Loucy (cell line): ENCODE data around the gene SLC12A4.

ENCODE experiments used
- H2AFZ ChIP-seq: fragments of 200-600 bp; sonication (generic); 2 replicates; pipeline ENCODE4 v1.6.0; 2016; ENCODE audit warnings: antibody characterized with exemption, mild to moderate bottlenecking, low read length, moderate library complexity
- H3F3A ChIP-seq: fragments of 200-600 bp; 2 replicates; pipeline ENCODE4 v1.6.0; 2016; ENCODE audit warnings: antibody characterized with exemption, low read depth, mild to moderate bottlenecking
- H3K27me3 ChIP-seq: fragments of 200-600 bp; sonication (generic); 2 replicates; pipeline ENCODE4 v1.6.1; 2014; ENCODE audit warnings: low read length, mild to moderate bottlenecking; ENCODE audit not compliant: insufficient read depth, poor library complexity, severe bottlenecking
- H3K36me3 ChIP-seq: fragments of 200-600 bp; sonication (generic); 2 replicates; pipeline ENCODE4 v1.6.1; 2016; ENCODE audit warnings: low read length; ENCODE audit not compliant: insufficient read depth
- H3K4me1 ChIP-seq: fragments of 200-600 bp; sonication (generic); 2 replicates; pipeline ENCODE4 v1.5.1; 2014; ENCODE audit warnings: low read length, mild to moderate bottlenecking; ENCODE audit not compliant: insufficient read depth, poor library complexity, severe bottlenecking
- H3K4me2 ChIP-seq: fragments of 200-600 bp; sonication (generic); 2 replicates; pipeline ENCODE4 v1.6.0; 2014; ENCODE audit warnings: antibody characterized with exemption, low read length, low read depth, mild to moderate bottlenecking; ENCODE audit not compliant: poor library complexity, severe bottlenecking
- H3K4me3 ChIP-seq: fragments of 200-600 bp; sonication (generic); 2 replicates; pipeline ENCODE4 v1.5.1; 2014; ENCODE audit warnings: low read length, mild to moderate bottlenecking, mixed read lengths; ENCODE audit not compliant: poor library complexity, severe bottlenecking
- H3K79me2 ChIP-seq: fragments of 200-600 bp; sonication (generic); 2 replicates; pipeline ENCODE4 v1.6.1; 2014; ENCODE audit warnings: low read length; ENCODE audit not compliant: insufficient read depth
- H3K9ac ChIP-seq: fragments of 200-600 bp; sonication (generic); 2 replicates; pipeline ENCODE4 v1.6.0; 2014; ENCODE audit warnings: mild to moderate bottlenecking, low read depth, low read length, moderate library complexity; ENCODE audit not compliant: poor library complexity, severe bottlenecking
- H3K9me2 ChIP-seq: fragments of 200-600 bp; sonication (generic); replicated peaks from 2 replicates; pipeline ENCODE4 v1.6.1; 2016; ENCODE audit warnings: low read depth, low read length, mixed read lengths
- H3K9me3 ChIP-seq: fragments of 200-600 bp; sonication (generic); 2 replicates; pipeline ENCODE4 v1.6.1; 2014; ENCODE audit warnings: mild to moderate bottlenecking, antibody characterized with exemption, low read length, low read depth; ENCODE audit not compliant: insufficient read depth
- H4K20me1 ChIP-seq: fragments of 200-600 bp; sonication (generic); 2 replicates; pipeline ENCODE4 v1.6.0; 2014; ENCODE audit warnings: antibody characterized with exemption, low read length, mild to moderate bottlenecking; ENCODE audit not compliant: insufficient read depth, poor library complexity, severe bottlenecking
- CTCF ChIP-seq: fragments of 200-600 bp; sonication (generic); conservative IDR thresholded peaks from 2 replicates; pipeline ENCODE4 v1.5.1; 2014; ENCODE audit warnings: mild to moderate bottlenecking, antibody characterized with exemption, low read length
- EZH2phosphoT487 ChIP-seq: fragments of 200-600 bp; IDR thresholded peaks from 2 replicates; pipeline ENCODE4 v1.6.1; 2018; ENCODE audit warnings: antibody characterized with exemption, mild to moderate bottlenecking, moderate library complexity, borderline replicate concordance

The SLC12A4 gene

GRCh38 chr16:67910158-67910557 is 58.3 kb downstream of the SLC12A4 start:
- Histone ChIP-seq H3K79me2 (no peaks in the 10 kb centered on the region), H3K27me3 (no peaks in the 10 kb centered on the region), H3K4me1 (peaks cover 10% of the 10 kb centered on the region), H3K9me3 (no peaks in the 10 kb centered on the region), H3F3A (no peaks in the 10 kb centered on the region), H3K4me2 (no peak overlapping the region), H3K4me3 (no peak overlapping the region), H3K36me3 (peaks cover 5% of the 10 kb centered on the region; the same call in 1 of the 2 replicates), H4K20me1 (no peaks in the 10 kb centered on the region), H3K9ac (peak overlapping the region; percentile 62), H3K9me2 (no peaks in the 10 kb centered on the region), H2AFZ (no peak overlapping the region)
- TF ChIP-seq EZH2phosphoT487 (no peak), CTCF (0 out of 2 replicates have a peak, but pooled peaks have one; percentile 11)

- no peak overlapping the region for H3K4me3 ChIP-seq
- H3K9ac ChIP-seq = no peak overlapping the region
Measured at GRCh38 chr16:67909056-67909742, 59.2 kb downstream of the SLC12A4 start.

GRCh38 chr16:67907397-67908180 is 60.8 kb downstream of the SLC12A4 start:
- Histone ChIP-seq H3K4me2 (no peak overlapping the region), H3K4me1 (peaks cover 10% of the 10 kb centered on the region), H2AFZ (no peak overlapping the region), H3K79me2 (no peaks in the 10 kb centered on the region), H3K36me3 (peaks cover 5% of the 10 kb centered on the region; the same call in 1 of the 2 replicates), H3K9me3 (no peaks in the 10 kb centered on the region), H4K20me1 (no peaks in the 10 kb centered on the region), H3K4me3 (no peak overlapping the region), H3F3A (no peaks in the 10 kb centered on the region), H3K27me3 (no peaks in the 10 kb centered on the region), H3K9me2 (no peaks in the 10 kb centered on the region), H3K9ac (no peak overlapping the region)
- TF ChIP-seq EZH2phosphoT487 = no peak
- TF ChIP-seq CTCF = no peak

More at GRCh38 chr16:67909056-67909742, 59.2 kb downstream of the SLC12A4 start:
- H2AFZ ChIP-seq = no peak overlapping the region
- H3F3A ChIP-seq = no peaks in the 10 kb centered on the region
- H3K27me3 ChIP-seq = no peaks in the 10 kb centered on the region
- no peak overlapping the region for H3K4me2 ChIP-seq
- no peaks in the 10 kb centered on the region for H3K9me2 ChIP-seq
- TF ChIP-seq CTCF (no peak), EZH2phosphoT487 (no peak)
- no peaks in the 10 kb centered on the region for H3K9me3 ChIP-seq
- H3K36me3 ChIP-seq = peaks cover 5% of the 10 kb centered on the region; the same call in 1 of the 2 replicates
- H3K79me2 ChIP-seq = no peaks in the 10 kb centered on the region
- peaks cover 10% of the 10 kb centered on the region for H3K4me1 ChIP-seq
- no peaks in the 10 kb centered on the region for H4K20me1 ChIP-seq
